ENCODE measurements around the gene GRIA1. TPM values are rescaled to one million over a fixed set of nuclear protein-coding genes. Genes with fewer than 3 reads are reported as not detected.
A peak's percentile ranks its signal among the peaks of the same experiment; 100 is the strongest.

The GRIA1 gene
- total RNA-seq, 1 donor from 2014 or later, result 3.3 TPM

- TF ChIP-seq CTCF (IDR thresholded peaks at IDR 0.05) (no peak), EZH2 (IDR thresholded peaks at IDR 0.05) (no peak), EZH2phosphoT487 (IDR thresholded peaks at IDR 0.05) (no peak)
These were observed 307.0 kb downstream of the GRIA1 start for GRCh38 chr5:153797484-153797883.

GRCh38 chr5:153798830-153799229 lies 308.4 kb downstream of the GRIA1 start:
- DNase-seq (ENCODE audit: low spot score), result no peak
- H3K36me3 ChIP-seq, result no peaks in the 10 kb centered on the region
- H3K27me3 ChIP-seq, result no peaks in the 10 kb centered on the region
- H3K4me1 Mint-ChIP-seq, result peaks cover 32% of the 10 kb centered on the region
- H3K4me1 ChIP-seq, result no peaks in the 10 kb centered on the region
- H3K79me2 ChIP-seq (ENCODE audit: low read depth), result no peaks in the 10 kb centered on the region
- TF ChIP-seq CTCF (IDR thresholded peaks at IDR 0.05) (no peak), EZH2 (IDR thresholded peaks at IDR 0.05) (no peak), EZH2phosphoT487 (IDR thresholded peaks at IDR 0.05) (no peak)
- no peaks in the 10 kb centered on the region for H4K20me1 ChIP-seq (ENCODE audit: low read depth)
- H3K4me3 ChIP-seq, result no peak overlapping the region
- H3K27me3 Mint-ChIP-seq (ENCODE audit: insufficient read depth, low read depth), result peaks cover 10% of the 10 kb centered on the region
- peak overlapping the region; percentile 55 for H3K27ac Mint-ChIP-seq
- H3F3A ChIP-seq (ENCODE audit: low read depth), result no peaks in the 10 kb centered on the region
- no peaks in the 10 kb centered on the region for H3K9me3 ChIP-seq (ENCODE audit: low read depth)
- H3K36me3 Mint-ChIP-seq, result peaks cover 8% of the 10 kb centered on the region
- no peaks in the 10 kb centered on the region for H3K9me3 Mint-ChIP-seq
- H3K9ac ChIP-seq, result no peak overlapping the region
- H2AFZ ChIP-seq (replicated peaks), result no peak overlapping the region
- no peak overlapping the region for H3K4me2 ChIP-seq
- H3K27ac ChIP-seq, result no peak overlapping the region
- H3K4me3 Mint-ChIP-seq, result no peak overlapping the region

More at GRCh38 chr5:153797484-153797883, 307.0 kb downstream of the GRIA1 start:
- no peak for DNase-seq (ENCODE audit: low spot score)
- Histone ChIP-seq H2AFZ (replicated peaks) (no peak overlapping the region), H3K27me3 (no peaks in the 10 kb centered on the region), H3K4me2 (no peak overlapping the region), H3K9me3 (ENCODE audit: low read depth) (no peaks in the 10 kb centered on the region), H3K79me2 (ENCODE audit: low read depth) (no peaks in the 10 kb centered on the region), H3K4me3 (no peak overlapping the region), H3K27ac (no peak overlapping the region), H3K9ac (no peak overlapping the region), H4K20me1 (ENCODE audit: low read depth) (no peaks in the 10 kb centered on the region), H3F3A (ENCODE audit: low read depth) (no peaks in the 10 kb centered on the region), H3K4me1 (peaks cover under 1% of the 10 kb centered on the region), H3K36me3 (no peaks in the 10 kb centered on the region)
- H3K36me3 Mint-ChIP-seq, result peaks cover 4% of the 10 kb centered on the region
- peaks cover 32% of the 10 kb centered on the region for H3K4me1 Mint-ChIP-seq
- H3K4me3 Mint-ChIP-seq, result no peak overlapping the region
- H3K27ac Mint-ChIP-seq, result no peak overlapping the region
- H3K27me3 Mint-ChIP-seq (ENCODE audit: insufficient read depth, low read depth), result peaks cover 10% of the 10 kb centered on the region
- no peaks in the 10 kb centered on the region for H3K9me3 Mint-ChIP-seq

GRCh38 chr5:153799466-153799865 lies 309.0 kb downstream of the GRIA1 start:
- H3K27me3 Mint-ChIP-seq (ENCODE audit: insufficient read depth, low read depth), result peaks cover 10% of the 10 kb centered on the region
- H3K9me3 ChIP-seq (ENCODE audit: low read depth), result no peaks in the 10 kb centered on the region
- no peak overlapping the region for H3K27ac Mint-ChIP-seq

More at GRCh38 chr5:153799466-153799865, 309.0 kb downstream of the GRIA1 start:
- DNase-seq (ENCODE audit: low spot score), result no peak
- Histone ChIP-seq H3F3A (ENCODE audit: low read depth) (no peaks in the 10 kb centered on the region), H2AFZ (replicated peaks) (no peak overlapping the region), H3K36me3 (no peaks in the 10 kb centered on the region), H3K79me2 (ENCODE audit: low read depth) (no peaks in the 10 kb centered on the region), H3K4me1 (no peaks in the 10 kb centered on the region), H3K4me3 (no peak overlapping the region), H3K9ac (no peak overlapping the region), H3K27me3 (no peaks in the 10 kb centered on the region), H3K4me2 (no peak overlapping the region), H3K27ac (no peak overlapping the region), H4K20me1 (ENCODE audit: low read depth) (no peaks in the 10 kb centered on the region)
- TF ChIP-seq CTCF (IDR thresholded peaks at IDR 0.05), result no peak
- no peak for TF ChIP-seq EZH2phosphoT487 (IDR thresholded peaks at IDR 0.05)
- Mint-ChIP-seq H3K36me3 (peaks cover 14% of the 10 kb centered on the region), H3K4me3 (no peak overlapping the region), H3K9me3 (peaks cover 4% of the 10 kb centered on the region), H3K4me1 (peaks cover 32% of the 10 kb centered on the region)

Measured in neural progenitor cell (in vitro differentiated cells).